HG02678 (cell line): ENCODE data around the gene LDLRAD3.

Experiments used
- ATAC-seq: cut with Tn5 transposase; IDR thresholded peaks from one replicate; pipeline ENCODE4 v1.9.1; 2021; ENCODE audit warnings: mild to moderate bottlenecking, moderate library complexity; ENCODE audit not compliant: unreplicated experiment

Gene LDLRAD3

GRCh38 chr11:36254713-36255112 lies 310.9 kb downstream of the LDLRAD3 start:
- ATAC-seq: no peak

GRCh38 chr11:36257351-36257750 lies 313.5 kb downstream of the LDLRAD3 start:
- no peak for ATAC-seq

- no peak for ATAC-seq
Observed at GRCh38 chr11:36258730-36259360, 315.0 kb downstream of the LDLRAD3 start.

GRCh38 chr11:36261094-36261493 lies 317.2 kb downstream of the LDLRAD3 start:
- ATAC-seq: no peak

GRCh38 chr11:36264011-36264972 lies 320.4 kb downstream of the LDLRAD3 start:
- ATAC-seq: no peak

- ATAC-seq: no peak
Observed at GRCh38 chr11:36264973-36265344, 321.1 kb downstream of the LDLRAD3 start.

GRCh38 chr11:36265793-36266628 lies 322.1 kb downstream of the LDLRAD3 start:
- ATAC-seq: peak; percentile 79

- no peak for ATAC-seq
Observed at GRCh38 chr11:36266767-36267166, 322.9 kb downstream of the LDLRAD3 start.

- ATAC-seq: no peak
Observed at GRCh38 chr11:36268337-36268985, 324.6 kb downstream of the LDLRAD3 start.

GRCh38 chr11:36270701-36271100 lies 326.8 kb downstream of the LDLRAD3 start:
- no peak for ATAC-seq

- no peak for ATAC-seq
Observed at GRCh38 chr11:36271794-36272407, 328.0 kb downstream of the LDLRAD3 start.

- ATAC-seq: no peak
Observed at GRCh38 chr11:36273110-36273509, 329.2 kb downstream of the LDLRAD3 start.

GRCh38 chr11:36274414-36274813 lies 330.6 kb downstream of the LDLRAD3 start:
- ATAC-seq: no peak

GRCh38 chr11:36278531-36279282 lies 334.8 kb downstream of the LDLRAD3 start:
- ATAC-seq: no peak

GRCh38 chr11:36280531-36280930 lies 336.7 kb downstream of the LDLRAD3 start:
- ATAC-seq: no peak
